Spleen (tissue), 11 donors: Measurements from ENCODE around the gene MROH7. TPM values are rescaled to one million over a fixed set of nuclear protein-coding genes. Genes with fewer than 3 reads are reported as not detected.

Source experiments
- DNase-seq: peaks from one replicate; pipeline ENCODE4 v3.0.0-alpha.2; 2020
- H3K27ac ChIP-seq, 8 donors: fragments of 200-600 bp; sonication (generic) in 7 of 8; 1 replicate in 4 of 8; 2 replicates in 4 of 8; pipeline versions ENCODE4 v1.5.0 to v1.8.0; 2016 to 2021; ENCODE audit warnings: inconsistent platforms in 4 of 8, mild to moderate bottlenecking in 4 of 8, moderate library complexity in 1 of 8
- H3K27me3 ChIP-seq, 7 donors: fragments of 200-600 bp; sonication (generic) in 6 of 7; replicated peaks in 1 of 7; 1 replicate in 4 of 7; 2 replicates in 3 of 7; pipeline versions ENCODE4 v1.5.0 to v1.8.0; 2016 to 2021; ENCODE audit warnings: inconsistent platforms in 3 of 7, mild to moderate bottlenecking in 1 of 7
- H3K36me3 ChIP-seq, 6 donors: fragments of 200-600 bp; sonication (generic) in 5 of 6; 1 replicate in 4 of 6; 2 replicates in 2 of 6; pipeline versions ENCODE4 v1.5.0 to v1.8.0; 2016 to 2021; ENCODE audit warnings: inconsistent platforms in 2 of 6
- H3K4me1 ChIP-seq, 6 donors: fragments of 200-600 bp; sonication (generic) in 5 of 6; 1 replicate in 3 of 6; 2 replicates in 3 of 6; pipeline versions ENCODE4 v1.5.0 to v1.8.0; 2016 to 2021; ENCODE audit warnings: inconsistent platforms in 3 of 6
- H3K4me3 ChIP-seq, 8 donors: fragments of 200-600 bp; sonication (generic) in 7 of 8; 1 replicate in 4 of 8; 2 replicates in 4 of 8; pipeline versions ENCODE4 v1.5.0 to v1.8.0; 2016 to 2021; ENCODE audit warnings: inconsistent platforms in 4 of 8, mild to moderate bottlenecking in 4 of 8, moderate library complexity in 2 of 8
- H3K9me3 ChIP-seq, 8 donors: fragments of 200-600 bp; sonication (generic) in 7 of 8; 1 replicate in 4 of 8; 2 replicates in 4 of 8; pipeline versions ENCODE4 v1.5.0 to v1.8.0; 2016 to 2021; ENCODE audit warnings: inconsistent platforms in 4 of 8
- CTCF ChIP-seq, 11 experiments: fragments of 200-600 bp in 7 of 11; fragments of 450-650 bp in 4 of 11; sonication (generic) in 4 of 11; IDR thresholded peaks in 8 of 11; conservative IDR thresholded peaks in 3 of 11; 1 replicate in 7 of 11; 2 replicates in 4 of 11; pipeline versions ENCODE4 v1.4.0 to v1.8.0; 2016 to 2021; ENCODE audit warnings: antibody characterized with exemption in 11 of 11, inconsistent platforms in 4 of 11, mild to moderate bottlenecking in 1 of 11
- POLR2A ChIP-seq, 3 donors: fragments of 450-650 bp; IDR thresholded peaks; one replicate each; pipeline ENCODE4 v1.5.1; 2017; ENCODE audit warnings: antibody characterized with exemption in 3 of 3, mild to moderate bottlenecking in 1 of 3
- POLR2AphosphoS5 ChIP-seq, 3 donors: sonication (generic); formaldehyde crosslinking; IDR thresholded peaks; one replicate each; pipeline ENCODE4 v1.5.1; 2017; ENCODE audit warnings: antibody characterized with exemption in 3 of 3
- WGBS, 5 donors: extraction: QIAGEN DNeasy Blood & Tissue Kit in 3 of 5; methylation state at CpG; one replicate each; pipeline versions ENCODE4 v1.1.5 to v1.1.7; 2013 to 2018; 5-methylcytosine and 5-hydroxymethylcytosine counted together
- intact Hi-C: fragments of 100-400 bp; cut with DNase I; formaldehyde crosslinking; loops from one replicate; pipeline ENCODE4 v1.15.0; 2023; ENCODE audit warnings: low total_unique reads
- polyA plus RNA-seq, 3 donors: library from polyadenylated mRNA; stranded (reverse); fragments of 200-250 nt; gene quantifications; one replicate each; pipeline ENCODE4 v1.2.1, GENCODE V29; 2013
- total RNA-seq, 7 donors: library from RNA; depleted of rRNA in 3 of 7; stranded (reverse); fragments of >200 nt in 3 of 7; fragmentation: NEBNext Ultra II Directional in 4 of 7; extraction: Animal tissue kit (Norgen Biotek cat#: 25700) in 4 of 7; gene quantifications; one replicate each; pipeline versions ENCODE4 v1.1.0 to v1.2.1, GENCODE V29; 2016 to 2021
- donor health status: healthy with polysubstance abuse.
- donor health status: DM: no; HTN: no; CAD: no; lungs with moderate emphysema.
- donor health status: DM: no; HTN: no; CAD: no.
- donor health status: Bipolar disorder and iron deficiency.
- donor health status: healthy.
- donor health status: DM: no; HTN: no; CAD: no.
- donor health status: DM: yes; HTN: yes; CAD: no.

Gene MROH7
- total and polyA plus RNA-seq, 10 donors, result 0.36 to 3.6 (median 1.4) TPM

GRCh38 chr1:54741531-54741930, 99.9 kb downstream of the MROH7 start:
- intact Hi-C loops, result no loop called here
- no peak overlapping the region for H3K27ac ChIP-seq
- WGBS, 5 donors, result 88 to 97% (median 96%) methylated on average over 4 of the region's 4 CpGs
- H3K27me3 ChIP-seq, result no peaks in the 10 kb centered on the region
- H3K9me3 ChIP-seq, result no peaks in the 10 kb centered on the region
- H3K4me1 ChIP-seq, result no peaks in the 10 kb centered on the region
- no peak overlapping the region for H3K4me3 ChIP-seq
- peaks cover 3 to 92% (median 70%) of the 10 kb centered on the region in 6 donors for H3K36me3 ChIP-seq
- TF ChIP-seq CTCF (IDR thresholded peaks at IDR 0.05 in 8 of 11, conservative IDR thresholded peaks at IDR 0.05 in 3 of 11) (no peak), POLR2A (IDR thresholded peaks at IDR 0.05) (no peak), POLR2AphosphoS5 (IDR thresholded peaks at IDR 0.05) (no peak)
- no peak for DNase-seq

- WGBS, 5 donors, result 62 to 93% (median 84%) methylated on average over 2 to 4 of the region's 4 CpGs
- H3K4me3 ChIP-seq, result no peak overlapping the region
- no peak overlapping the region for H3K27ac ChIP-seq
- H3K27me3 ChIP-seq, result no peaks in the 10 kb centered on the region
- H3K9me3 ChIP-seq, result no peaks in the 10 kb centered on the region
- no peak for DNase-seq
- intact Hi-C loops, result no loop called here
- peaks cover 3 to 84% (median 63%) of the 10 kb centered on the region in 6 donors for H3K36me3 ChIP-seq
- TF ChIP-seq POLR2A (IDR thresholded peaks at IDR 0.05) (no peak), CTCF (IDR thresholded peaks at IDR 0.05 in 8 of 11, conservative IDR thresholded peaks at IDR 0.05 in 3 of 11) (no peak), POLR2AphosphoS5 (IDR thresholded peaks at IDR 0.05) (no peak)
- H3K4me1 ChIP-seq, result no peaks in the 10 kb centered on the region
Measured at GRCh38 chr1:54742282-54742681, 100.7 kb downstream of the MROH7 start.

- 65 to 88% (median 88%) methylated on average over 10 to 12 of the region's 12 CpGs for WGBS, 5 donors
- Histone ChIP-seq H3K9me3 (no peaks in the 10 kb centered on the region), H3K27ac (no peak overlapping the region), H3K36me3 (peaks cover 3 to 71% (median 49%) of the 10 kb centered on the region in 6 donors), H3K4me1 (no peaks in the 10 kb centered on the region), H3K4me3 (no peak overlapping the region), H3K27me3 (no peaks in the 10 kb centered on the region)
- no peak for DNase-seq
- intact Hi-C loops, result no loop called here
- TF ChIP-seq POLR2A (IDR thresholded peaks at IDR 0.05), result no peak
- no peak for TF ChIP-seq POLR2AphosphoS5 (IDR thresholded peaks at IDR 0.05)
- no peak for TF ChIP-seq CTCF (IDR thresholded peaks at IDR 0.05 in 8 of 11, conservative IDR thresholded peaks at IDR 0.05 in 3 of 11)
Measured at GRCh38 chr1:54743416-54744226, 102.0 kb downstream of the MROH7 start.

GRCh38 chr1:54744696-54745095, 103.1 kb downstream of the MROH7 start:
- no peak for DNase-seq
- H3K4me3 ChIP-seq, result no peak overlapping the region
- intact Hi-C loops, result no loop called here
- no peak for TF ChIP-seq CTCF (IDR thresholded peaks at IDR 0.05 in 8 of 11, conservative IDR thresholded peaks at IDR 0.05 in 3 of 11)
- 92 to 100% (median 94%) methylated on average over 2 to 3 of the region's 3 CpGs for WGBS, 5 donors
- no peaks in the 10 kb centered on the region for H3K9me3 ChIP-seq
- H3K36me3 ChIP-seq, result peaks cover 1 to 60% (median 39%) of the 10 kb centered on the region in 6 donors
- H3K27ac ChIP-seq, result no peak overlapping the region
- no peaks in the 10 kb centered on the region for H3K4me1 ChIP-seq
- no peaks in the 10 kb centered on the region for H3K27me3 ChIP-seq
